ENCODE results near the gene SHROOM4. TPM values are rescaled to one million over a fixed set of nuclear protein-coding genes. Genes with fewer than 3 reads are reported as not detected.

Gene SHROOM4
- total RNA-seq, 1 donor from 2014 or later, result 33.2 TPM

- TF ChIP-seq CTCF (IDR thresholded peaks at IDR 0.05), result no peak
- Histone ChIP-seq H3K27ac (no peak overlapping the region), H3K4me3 (no peak overlapping the region), H3K4me1 (no peaks in the 10 kb centered on the region), H3K9me3 (no peaks in the 10 kb centered on the region), H3K27me3 (ENCODE audit: low read depth) (no peaks in the 10 kb centered on the region), H3K36me3 (no peaks in the 10 kb centered on the region)
- ATAC-seq, result no peak
- intact Hi-C loops (cut with DNase I), result no loop called here
- DNase-seq, result no peak
Measured at GRCh38 chrX:50711907-50712306, 102.1 kb downstream of the SHROOM4 start.

DNA sequence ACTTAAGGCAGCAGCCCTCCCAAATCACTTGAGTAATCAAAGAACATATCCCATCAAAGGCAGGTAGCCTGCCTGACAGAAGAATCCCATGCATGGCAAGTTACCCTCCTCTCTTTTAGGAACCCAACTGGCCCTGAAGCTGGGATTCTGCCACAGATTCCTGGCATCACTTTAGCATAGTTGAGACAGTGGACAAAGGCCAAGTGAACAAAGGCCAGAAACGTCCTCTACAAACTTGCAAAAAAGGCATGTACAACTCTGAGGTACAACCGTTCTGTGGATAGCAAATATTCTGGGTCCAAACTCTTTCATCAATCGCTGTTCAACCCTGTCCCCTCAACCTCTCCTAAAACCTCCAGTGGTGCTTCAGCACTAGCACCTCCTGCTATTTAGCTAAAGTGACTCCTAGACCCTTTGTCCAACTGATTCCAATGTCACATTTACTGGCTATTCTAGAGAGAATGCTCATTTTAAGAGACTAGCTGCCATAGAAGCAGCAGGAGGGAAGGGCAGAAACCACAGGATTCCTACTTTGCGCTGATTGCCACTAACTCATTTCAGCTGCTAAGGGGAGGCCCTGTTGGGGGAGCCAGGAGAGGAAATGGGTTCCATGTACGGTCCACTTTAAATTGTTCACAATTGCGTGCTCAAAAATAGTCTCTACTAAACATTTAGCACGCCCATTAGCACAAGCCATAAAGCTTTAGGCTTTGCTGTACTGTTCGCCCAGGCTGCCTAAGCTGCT lies 105.9 kb downstream of the SHROOM4 start:
- Histone ChIP-seq H3K9me3 (no peaks in the 10 kb centered on the region), H3K27ac (no peak overlapping the region)

DNA sequence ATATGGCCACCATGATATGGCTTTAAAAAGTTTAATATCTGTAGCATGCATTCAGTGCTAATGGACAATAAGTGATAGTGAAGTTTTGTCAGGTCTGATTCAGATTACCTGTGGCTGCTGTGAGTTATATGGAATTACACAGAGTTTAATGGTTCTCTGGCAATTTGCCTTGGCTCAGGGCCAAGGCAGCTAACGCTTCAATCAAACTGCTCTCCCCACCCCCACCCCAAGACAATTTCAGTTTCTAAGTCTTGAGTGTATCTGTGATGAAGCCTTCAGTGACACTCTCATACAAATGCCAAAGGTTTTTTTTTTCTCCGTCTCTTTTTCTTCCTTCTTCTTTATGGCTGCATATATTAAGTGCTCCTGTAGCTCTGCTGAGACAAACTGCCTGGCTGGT lies 106.6 kb downstream of the SHROOM4 start:
- Histone ChIP-seq H3K4me3 (no peak overlapping the region), H3K27me3 (ENCODE audit: low read depth) (no peaks in the 10 kb centered on the region), H3K36me3 (no peaks in the 10 kb centered on the region), H3K4me1 (peaks cover 8% of the 10 kb centered on the region), H3K27ac (no peak overlapping the region), H3K9me3 (no peaks in the 10 kb centered on the region)
- TF ChIP-seq CTCF (IDR thresholded peaks at IDR 0.05), result no peak
- intact Hi-C loops (cut with DNase I), result no loop called here
- no peak for DNase-seq
- ATAC-seq, result no peak

More for the DNA sequence above, 105.9 kb downstream of the SHROOM4 start:
- Histone ChIP-seq H3K4me1 (peaks cover 8% of the 10 kb centered on the region), H3K27me3 (ENCODE audit: low read depth) (no peaks in the 10 kb centered on the region), H3K4me3 (no peak overlapping the region), H3K36me3 (no peaks in the 10 kb centered on the region)
- ATAC-seq (no peak), DNase-seq (no peak)
- intact Hi-C loops (cut with DNase I), result no loop called here
- no peak for TF ChIP-seq CTCF (IDR thresholded peaks at IDR 0.05)

- ATAC-seq (no peak), DNase-seq (no peak)
- no peak overlapping the region for H3K4me3 ChIP-seq
- H3K9me3 ChIP-seq, result no peaks in the 10 kb centered on the region
- no peaks in the 10 kb centered on the region for H3K27me3 ChIP-seq (ENCODE audit: low read depth)
- H3K27ac ChIP-seq, result no peak overlapping the region
- peaks cover 8% of the 10 kb centered on the region for H3K4me1 ChIP-seq
- H3K36me3 ChIP-seq, result no peaks in the 10 kb centered on the region
- TF ChIP-seq CTCF (IDR thresholded peaks at IDR 0.05), result no peak
- intact Hi-C loops (cut with DNase I), result no loop called here
Measured at GRCh38 chrX:50705042-50705441, 109.0 kb downstream of the SHROOM4 start.

- Histone ChIP-seq H3K27me3 (ENCODE audit: low read depth) (no peaks in the 10 kb centered on the region), H3K4me3 (no peak overlapping the region), H3K27ac (no peak overlapping the region), H3K36me3 (no peaks in the 10 kb centered on the region), H3K4me1 (peaks cover 8% of the 10 kb centered on the region), H3K9me3 (no peaks in the 10 kb centered on the region)
- DNase-seq (no peak), ATAC-seq (no peak)
- intact Hi-C loops (cut with DNase I), result no loop called here
- TF ChIP-seq CTCF (IDR thresholded peaks at IDR 0.05), result no peak
Measured at GRCh38 chrX:50704360-50704759, 109.6 kb downstream of the SHROOM4 start.

Data from lower lobe of right lung (tissue), 2 donors.